Right lobe of liver (tissue), 4 donors: Measurements from ENCODE around the gene GTPBP10.

Source experiments
- CTCF ChIP-seq, 4 donors: fragments of 200-600 bp in 3 of 4; fragments of 450-650 bp in 1 of 4; IDR thresholded peaks; one replicate each; pipeline versions ENCODE4 v1.5.1 to v1.8.0; 2016 to 2022; ENCODE audit warnings: antibody characterized with exemption in 4 of 4, mild to moderate bottlenecking in 2 of 4
- POLR2A ChIP-seq: fragments of 450-650 bp; IDR thresholded peaks from one replicate; pipeline ENCODE4 v1.6.1; 2017; ENCODE audit warnings: antibody characterized with exemption, mild to moderate bottlenecking
- donor health status: DM: no; HTN: no; CAD: no.
- donor health status: DM: no; HTN: no; CAD: no.
- donor health status: DM: no; HTN: yes; CAD: no.

- TF ChIP-seq CTCF (IDR thresholded peaks at IDR 0.05) (no peak), POLR2A (no peak)
These were observed 35.3 kb upstream of the GTPBP10 start for GRCh38 chr7:90311175-90311574.
